Fibroblast of villous mesenchyme (primary cell): ENCODE data around the gene DISP3. TPM values are rescaled to one million over a fixed set of nuclear protein-coding genes. Genes with fewer than 3 reads are reported as not detected.

ENCODE experiments used
- DNase-seq: peaks from one replicate; pipeline ENCODE4 v3.0.0-alpha.2; 2010; ENCODE audit warnings: low read depth
- H3K4me3 ChIP-seq: 2 replicates; pipeline ENCODE4 v1.5.1; 2011; ENCODE audit warnings: low read depth, mild to moderate bottlenecking, low read length
- CTCF ChIP-seq: IDR thresholded peaks from 2 replicates; pipeline ENCODE4 v1.5.1; 2012; ENCODE audit warnings: low read depth, mild to moderate bottlenecking, low read length; ENCODE audit not compliant: insufficient read depth
- total RNA-seq: library from RNA; depleted of rRNA; stranded (reverse); fragments of >200 nt; gene quantifications from 2 replicates; pipeline ENCODE4 v1.2.3, GENCODE V29; 2012

The DISP3 gene
- total RNA-seq, 1 donor, result not detected

GRCh38 chr1:11499601-11500331, 20.8 kb downstream of the DISP3 start:
- TF ChIP-seq CTCF, result no peak
- H3K4me3 ChIP-seq, result no peak overlapping the region
- no peak for DNase-seq

DNA sequence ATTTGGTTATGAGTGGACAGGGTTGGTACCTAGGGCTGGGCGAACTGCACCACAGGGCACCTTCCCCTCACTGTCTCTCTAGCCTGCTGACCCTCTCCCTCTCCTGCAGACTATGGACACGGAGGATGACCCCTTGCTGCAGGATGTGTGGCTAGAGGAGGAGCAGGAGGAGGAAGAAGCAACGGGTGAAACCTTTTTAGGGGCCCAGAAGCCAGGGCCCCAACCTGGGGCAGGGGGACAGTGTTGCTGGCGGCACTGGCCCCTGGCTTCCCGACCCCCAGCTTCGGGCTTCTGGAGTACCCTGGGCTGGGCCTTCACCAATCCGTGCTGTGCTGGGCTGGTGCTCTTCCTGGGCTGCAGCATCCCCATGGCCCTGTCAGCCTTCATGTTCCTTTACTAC, 21.9 kb downstream of the DISP3 start:
- no peak overlapping the region for H3K4me3 ChIP-seq
- no peak for TF ChIP-seq CTCF
- no peak for DNase-seq

GRCh38 chr1:11501491-11501897, 22.5 kb downstream of the DISP3 start:
- no peak overlapping the region for H3K4me3 ChIP-seq
- TF ChIP-seq CTCF, result no peak
- no peak for DNase-seq

- TF ChIP-seq CTCF, result no peak
- H3K4me3 ChIP-seq, result no peak overlapping the region
- DNase-seq, result no peak
Measured at GRCh38 chr1:11501906-11502485, 23.0 kb downstream of the DISP3 start.

- no peak overlapping the region for H3K4me3 ChIP-seq
- DNase-seq, result no peak
- TF ChIP-seq CTCF, result no peak
Measured at GRCh38 chr1:11502516-11502915, 23.6 kb downstream of the DISP3 start.

DNA sequence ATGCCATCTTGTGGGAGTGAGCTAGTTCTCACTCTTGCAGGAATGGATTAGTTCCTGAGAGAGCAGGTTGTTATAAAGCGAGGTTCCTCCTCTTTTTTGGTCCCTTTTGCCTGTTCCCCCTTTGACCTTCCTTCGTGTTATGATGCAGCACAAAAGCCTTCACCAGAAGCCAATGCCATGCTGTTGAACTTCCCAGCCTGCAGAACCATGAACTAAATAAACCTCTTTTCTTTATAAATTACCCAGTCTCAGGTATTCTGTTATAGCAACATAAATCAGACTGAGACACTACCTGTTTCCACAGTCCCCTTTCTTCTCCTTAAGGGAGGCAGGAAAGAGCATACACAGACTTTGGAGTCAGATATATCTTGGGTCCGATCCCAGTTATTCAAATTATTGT, 25.6 kb downstream of the DISP3 start:
- TF ChIP-seq CTCF, result no peak
- H3K4me3 ChIP-seq, result no peak overlapping the region
- DNase-seq, result no peak
